Superior temporal gyrus (tissue), 1 donor: Measurements from ENCODE around the gene MALRD1.

Experiments used
- DNase-seq: peaks from one replicate; pipeline ENCODE4 v3.0.0-alpha.2; 2016; ENCODE audit errors: extremely low spot score

Gene MALRD1

GRCh38 chr10:19048489-19048888, at the start of gene MALRD1:
Gene MALRD1 (plus strand): TSS chr10:19048801. CDS start chr10:19048939, 138 bp downstream.
- DNase-seq: no peak

GRCh38 chr10:19003341-19003740, 45.3 kb upstream of the MALRD1 start:
- DNase-seq: no peak

GRCh38 chr10:19012111-19012510, 36.5 kb upstream of the MALRD1 start:
- no peak for DNase-seq

- no peak for DNase-seq
Observed at GRCh38 chr10:19014034-19014433, 34.6 kb upstream of the MALRD1 start.

GRCh38 chr10:19014498-19014897, 34.1 kb upstream of the MALRD1 start:
- DNase-seq: no peak

GRCh38 chr10:19017116-19017890, 31.3 kb upstream of the MALRD1 start:
- no peak for DNase-seq

GRCh38 chr10:19021162-19021561, 27.4 kb upstream of the MALRD1 start:
- no peak for DNase-seq

GRCh38 chr10:19024611-19025010, 24.0 kb upstream of the MALRD1 start:
- DNase-seq: no peak

- DNase-seq: no peak
Observed at GRCh38 chr10:19031763-19032162, 16.8 kb upstream of the MALRD1 start.

GRCh38 chr10:19033741-19034140, 14.9 kb upstream of the MALRD1 start:
- DNase-seq: no peak

- DNase-seq: no peak
Observed at GRCh38 chr10:19041171-19041570, 7.4 kb upstream of the MALRD1 start.

- no peak for DNase-seq
Observed at GRCh38 chr10:19043431-19043830, 5.2 kb upstream of the MALRD1 start.

- no peak for DNase-seq
Observed at GRCh38 chr10:19046679-19047078, 1.9 kb upstream of the MALRD1 start.

- no peak for DNase-seq
Observed at GRCh38 chr10:19048891-19049290, 290 bp downstream of the MALRD1 start.

- no peak for DNase-seq
Observed at GRCh38 chr10:19049567-19049966, 966 bp downstream of the MALRD1 start.

- DNase-seq: no peak
Observed at GRCh38 chr10:19054289-19054835, 5.8 kb downstream of the MALRD1 start.

GRCh38 chr10:19058046-19058445, 9.4 kb downstream of the MALRD1 start:
- no peak for DNase-seq

GRCh38 chr10:19063986-19064385, 15.4 kb downstream of the MALRD1 start:
- DNase-seq: no peak

- DNase-seq: no peak
Observed at GRCh38 chr10:19071946-19072345, 23.3 kb downstream of the MALRD1 start.

GRCh38 chr10:19077276-19077675, 28.7 kb downstream of the MALRD1 start:
- no peak for DNase-seq

GRCh38 chr10:19096501-19097073, 48.0 kb downstream of the MALRD1 start:
- no peak for DNase-seq

GRCh38 chr10:19097151-19097550, 48.5 kb downstream of the MALRD1 start:
- DNase-seq: no peak

GRCh38 chr10:19098803-19099202, 50.2 kb downstream of the MALRD1 start:
- DNase-seq: no peak
